Right kidney (tissue), 1 donor: ENCODE results near the gene C1QTNF1.

Source experiments
- DNase-seq: peaks from one replicate; pipeline ENCODE4 v3.0.0-alpha.2; 2016

The C1QTNF1 gene

GRCh38 chr17:79054200-79054960 is 30.4 kb downstream of the C1QTNF1 start:
- DNase-seq: no peak

- no peak for DNase-seq
These were observed 31.2 kb downstream of the C1QTNF1 start for GRCh38 chr17:79055197-79055596.

- DNase-seq: no peak
These were observed 33.9 kb downstream of the C1QTNF1 start for GRCh38 chr17:79057737-79058385.

- no peak for DNase-seq
These were observed 38.7 kb downstream of the C1QTNF1 start for GRCh38 chr17:79062691-79063090.

GRCh38 chr17:79064026-79064425 is 40.1 kb downstream of the C1QTNF1 start:
- DNase-seq: no peak

- no peak for DNase-seq
These were observed 41.2 kb downstream of the C1QTNF1 start for GRCh38 chr17:79065105-79065670.

- DNase-seq: no peak
These were observed 43.0 kb downstream of the C1QTNF1 start for GRCh38 chr17:79066963-79067362.

GRCh38 chr17:79070266-79070880 is 46.4 kb downstream of the C1QTNF1 start:
- DNase-seq: no peak

- DNase-seq: no peak
These were observed 47.3 kb downstream of the C1QTNF1 start for GRCh38 chr17:79071161-79071740.

- DNase-seq: no peak
These were observed 48.6 kb downstream of the C1QTNF1 start for GRCh38 chr17:79072544-79072943.

- no peak for DNase-seq
These were observed 49.2 kb downstream of the C1QTNF1 start for GRCh38 chr17:79073016-79073705.

GRCh38 chr17:79073706-79074088 is 49.7 kb downstream of the C1QTNF1 start:
- DNase-seq: no peak

- DNase-seq: peak; percentile 48
These were observed 50.2 kb downstream of the C1QTNF1 start for GRCh38 chr17:79074121-79074648.

GRCh38 chr17:79074649-79075445 is 50.9 kb downstream of the C1QTNF1 start, which contains the start of gene ENGASE:
TSS of gene ENGASE (plus strand) at chr17:79074824. CDS start at chr17:79074945, 121 bp downstream.
- DNase-seq: peak; percentile 82

- DNase-seq: peak; percentile 64
These were observed 51.4 kb downstream of the C1QTNF1 start for GRCh38 chr17:79075446-79075750.

GRCh38 chr17:79075861-79076406 is 52.0 kb downstream of the C1QTNF1 start:
- DNase-seq: no peak

- DNase-seq: no peak
These were observed 53.6 kb downstream of the C1QTNF1 start for GRCh38 chr17:79077587-79077986.

- DNase-seq: no peak
These were observed 54.7 kb downstream of the C1QTNF1 start for GRCh38 chr17:79078476-79079190.

- DNase-seq: no peak
These were observed 55.6 kb downstream of the C1QTNF1 start for GRCh38 chr17:79079421-79080200.
